ENCODE measurements around the gene HPS1.

HPS1 gene

DNA sequence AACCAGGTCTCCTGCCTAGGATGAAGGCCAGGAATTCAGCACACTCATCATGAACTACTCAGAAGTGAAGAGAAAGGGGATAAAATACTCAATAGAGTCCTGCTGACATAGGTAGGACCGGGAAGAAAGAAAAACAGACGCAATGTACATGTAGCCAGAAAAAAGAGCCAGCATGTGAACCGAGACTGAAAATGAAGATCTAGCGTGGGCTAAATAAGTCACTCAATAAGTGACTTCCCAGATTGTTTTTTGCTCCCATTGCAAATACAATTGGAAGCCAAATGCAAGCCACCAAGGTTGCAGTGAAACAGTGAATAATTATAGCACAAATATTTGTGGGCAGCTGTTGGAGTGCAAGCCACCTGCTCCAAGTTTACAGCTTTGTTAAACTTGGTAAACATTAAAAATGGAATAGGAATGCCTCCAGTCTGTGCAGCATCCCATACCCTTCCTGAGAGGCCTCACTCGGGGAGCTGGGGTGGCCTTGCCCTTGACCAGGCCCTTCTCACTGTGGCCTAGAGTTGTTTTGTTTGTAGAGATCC, 34.7 kb upstream of the HPS1 start:
- TF ChIP-seq CTCF (IDR thresholded peaks at IDR 0.05; ENCODE audit: insufficient read depth, low read length, poor library complexity, severe bottlenecking) (no peak), EZH2phosphoT487 (conservative IDR thresholded peaks at IDR 0.05; ENCODE audit: low read length) (no peak)
- Histone ChIP-seq H2AFZ (ENCODE audit: low read depth, low read length, severe bottlenecking) (no peak overlapping the region), H3K36me3 (ENCODE audit: low read length) (no peaks in the 10 kb centered on the region), H3K9me3 (ENCODE audit: insufficient read depth, low read length) (no peaks in the 10 kb centered on the region), H3K4me2 (ENCODE audit: low read depth, low read length, poor library complexity, severe bottlenecking) (no peak overlapping the region), H4K20me1 (ENCODE audit: low read depth, low read length) (no peaks in the 10 kb centered on the region), H3K9me2 (replicated peaks; ENCODE audit: insufficient read depth, low read length) (no peaks in the 10 kb centered on the region), H3K9ac (ENCODE audit: low read length) (no peak overlapping the region), H3K27me3 (ENCODE audit: low read length) (no peaks in the 10 kb centered on the region), H3K27ac (ENCODE audit: low read depth, low read length) (no peak overlapping the region), H3F3A (ENCODE audit: insufficient read depth) (no peaks in the 10 kb centered on the region), H3K4me3 (ENCODE audit: insufficient read depth, low read length, poor library complexity, severe bottlenecking) (no peak overlapping the region), H3K79me2 (ENCODE audit: insufficient read depth, low read length) (no peaks in the 10 kb centered on the region)

- Histone ChIP-seq H4K20me1 (ENCODE audit: low read depth, low read length) (no peaks in the 10 kb centered on the region), H3F3A (ENCODE audit: insufficient read depth) (no peaks in the 10 kb centered on the region), H3K4me2 (ENCODE audit: low read depth, low read length, poor library complexity, severe bottlenecking) (no peak overlapping the region), H3K27me3 (ENCODE audit: low read length) (no peaks in the 10 kb centered on the region), H3K27ac (ENCODE audit: low read depth, low read length) (no peak overlapping the region), H3K36me3 (ENCODE audit: low read length) (no peaks in the 10 kb centered on the region), H3K9ac (ENCODE audit: low read length) (no peak overlapping the region), H2AFZ (ENCODE audit: low read depth, low read length, severe bottlenecking) (no peak overlapping the region), H3K79me2 (ENCODE audit: insufficient read depth, low read length) (no peaks in the 10 kb centered on the region), H3K9me2 (replicated peaks; ENCODE audit: insufficient read depth, low read length) (no peaks in the 10 kb centered on the region), H3K9me3 (ENCODE audit: insufficient read depth, low read length) (no peaks in the 10 kb centered on the region), H3K4me3 (ENCODE audit: insufficient read depth, low read length, poor library complexity, severe bottlenecking) (no peak overlapping the region)
- TF ChIP-seq EZH2phosphoT487 (conservative IDR thresholded peaks at IDR 0.05; ENCODE audit: low read length) (no peak), CTCF (IDR thresholded peaks at IDR 0.05; ENCODE audit: insufficient read depth, low read length, poor library complexity, severe bottlenecking) (no peak)
Observed at GRCh38 chr10:98478430-98479222, 31.9 kb upstream of the HPS1 start.

DNA sequence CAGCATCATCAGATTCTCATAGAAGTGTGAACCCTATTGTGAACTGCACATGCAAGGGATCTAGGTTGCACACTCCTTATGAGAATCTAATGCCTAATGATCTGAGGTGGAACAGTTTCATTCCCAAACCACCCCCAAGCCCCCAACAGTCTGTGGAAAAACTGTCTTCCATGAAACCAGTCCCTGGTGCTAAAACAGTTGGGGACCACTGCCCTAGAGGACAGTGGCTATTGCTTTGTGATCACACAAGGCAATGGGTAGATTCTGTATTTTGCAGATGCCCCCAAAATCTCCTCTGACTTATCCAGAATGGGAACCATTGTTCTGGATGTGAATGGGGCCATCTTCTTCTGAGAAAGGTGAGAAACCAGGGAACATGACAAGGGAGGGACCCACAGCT, 31.1 kb upstream of the HPS1 start:
- no peaks in the 10 kb centered on the region for H3K27me3 ChIP-seq (ENCODE audit: low read length)
- no peaks in the 10 kb centered on the region for H4K20me1 ChIP-seq (ENCODE audit: low read depth, low read length)
- no peak overlapping the region for H3K9ac ChIP-seq (ENCODE audit: low read length)
- no peak overlapping the region for H2AFZ ChIP-seq (ENCODE audit: low read depth, low read length, severe bottlenecking)
- no peaks in the 10 kb centered on the region for H3K9me2 ChIP-seq (replicated peaks; ENCODE audit: insufficient read depth, low read length)
- H3K9me3 ChIP-seq (ENCODE audit: insufficient read depth, low read length): no peaks in the 10 kb centered on the region
- H3K79me2 ChIP-seq (ENCODE audit: insufficient read depth, low read length): no peaks in the 10 kb centered on the region
- no peaks in the 10 kb centered on the region for H3F3A ChIP-seq (ENCODE audit: insufficient read depth)
- no peak overlapping the region for H3K4me3 ChIP-seq (ENCODE audit: insufficient read depth, low read length, poor library complexity, severe bottlenecking)
- no peak overlapping the region for H3K27ac ChIP-seq (ENCODE audit: low read depth, low read length)
- no peak overlapping the region for H3K4me2 ChIP-seq (ENCODE audit: low read depth, low read length, poor library complexity, severe bottlenecking)
- TF ChIP-seq EZH2phosphoT487 (conservative IDR thresholded peaks at IDR 0.05; ENCODE audit: low read length): no peak
- TF ChIP-seq CTCF (IDR thresholded peaks at IDR 0.05; ENCODE audit: insufficient read depth, low read length, poor library complexity, severe bottlenecking): no peak
- no peaks in the 10 kb centered on the region for H3K36me3 ChIP-seq (ENCODE audit: low read length)

All from SU-DHL-6 (cell line).